GM10248 (cell line): ENCODE measurements around the gene SYNE1.
"Not testable (repeated sequence)": the region's sequence is repeated elsewhere in the genome, so short reads cannot be mapped to it uniquely, and the experiment has no call there.

Source experiments
- CTCF ChIA-PET: fragments of 300-600 bp; sonication (Branson Sonifier 250); formaldehyde crosslinking; extraction: SDS; loops from one replicate; lab custom pipeline; 2021; ENCODE audit warnings: antibody characterized with exemption; lab: Yijun Ruan, JAX
- POLR2A ChIA-PET: fragments of 350-650 bp; sonication (Branson Sonifier 250); formaldehyde crosslinking; extraction: SDS; loops from one replicate; lab custom pipeline; 2020; ENCODE audit warnings: antibody characterized with exemption; lab: Yijun Ruan, JAX
- DNase-seq: peaks from one replicate; pipeline ENCODE4 v3.0.0; 2012; ENCODE audit errors: extremely low spot score
- CTCF ChIP-seq: IDR thresholded peaks from 2 replicates; pipeline ENCODE4 v1.5.1; 2012; ENCODE audit warnings: mild to moderate bottlenecking, low read depth; ENCODE audit errors: extremely low read depth, missing control alignments, control extremely low read depth

The SYNE1 gene

GRCh38 chr6:152423216-152424103, 213.7 kb downstream of the SYNE1 start:
- CTCF ChIA-PET: no interaction called here
- POLR2A ChIA-PET: no interaction called here
- no peak for DNase-seq
- no peak for TF ChIP-seq CTCF

GRCh38 chr6:152421496-152421895, 215.7 kb downstream of the SYNE1 start:
- DNase-seq, POLR2A ChIA-PET, CTCF ChIA-PET: not testable (repeated sequence)

- CTCF ChIA-PET: no interaction called here
Observed at GRCh38 chr6:152420696-152421095, 216.5 kb downstream of the SYNE1 start.

DNA sequence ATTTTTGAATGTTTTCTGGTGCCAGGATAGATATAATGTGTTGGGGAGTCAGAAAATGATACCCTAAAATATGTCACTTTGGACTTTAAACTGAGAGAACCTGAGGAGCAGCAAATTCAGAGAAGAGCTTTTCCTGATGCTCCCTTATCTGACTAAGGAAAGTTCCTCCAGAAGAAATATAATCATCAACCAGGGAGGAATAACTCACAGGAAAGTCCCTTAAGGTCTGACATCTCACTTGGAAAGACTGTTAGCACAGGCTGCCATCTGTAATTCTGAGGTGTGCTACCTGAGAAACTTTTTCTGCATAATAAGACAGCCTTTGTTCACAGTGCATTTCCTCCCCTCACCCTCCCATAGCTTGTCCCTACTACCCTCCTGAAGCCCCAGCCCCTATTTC, 218.6 kb downstream of the SYNE1 start:
- ChIA-PET POLR2A (no interaction called here), CTCF (no interaction called here)
- TF ChIP-seq CTCF: no peak
- no peak for DNase-seq

More at GRCh38 chr6:152420696-152421095, 216.5 kb downstream of the SYNE1 start:
- no peak for DNase-seq
- POLR2A ChIA-PET: no interaction called here
- no peak for TF ChIP-seq CTCF

- ChIA-PET CTCF (no interaction called here), POLR2A (no interaction called here)
- TF ChIP-seq CTCF: no peak
- no peak for DNase-seq
Observed at GRCh38 chr6:152416652-152417051, 220.5 kb downstream of the SYNE1 start.

GRCh38 chr6:152404936-152405595, 232.1 kb downstream of the SYNE1 start:
- POLR2A ChIA-PET: no interaction called here
- no peak for DNase-seq
- TF ChIP-seq CTCF: no peak
- CTCF ChIA-PET: no interaction called here

GRCh38 chr6:152404086-152404857, 232.9 kb downstream of the SYNE1 start:
- DNase-seq: no peak
- TF ChIP-seq CTCF: no peak
- POLR2A ChIA-PET: no interaction called here
- CTCF ChIA-PET: no interaction called here
